ENCODE data around the gene TCF12.

TCF12 gene

DNA sequence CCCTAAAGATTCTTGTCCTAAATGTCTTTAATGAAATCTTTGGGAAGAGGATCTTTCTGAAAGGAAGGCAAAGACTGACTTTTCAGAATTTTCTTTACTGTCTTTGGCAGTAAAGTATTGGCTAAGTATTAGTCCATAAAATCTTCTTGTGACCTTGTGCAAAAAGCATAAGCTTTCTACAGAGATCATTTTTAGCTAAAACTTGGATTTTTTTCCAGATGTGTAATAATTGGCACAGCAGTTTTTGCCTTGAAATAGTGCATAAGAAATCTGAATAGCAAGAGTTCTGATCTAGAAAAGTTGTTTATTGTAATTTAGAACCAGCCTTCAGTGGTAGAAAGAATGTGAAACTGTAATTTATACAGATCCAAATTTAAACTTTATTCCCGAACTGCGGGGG, 335.1 kb downstream of the TCF12 start:
- TF ChIP-seq, protein P1, sequence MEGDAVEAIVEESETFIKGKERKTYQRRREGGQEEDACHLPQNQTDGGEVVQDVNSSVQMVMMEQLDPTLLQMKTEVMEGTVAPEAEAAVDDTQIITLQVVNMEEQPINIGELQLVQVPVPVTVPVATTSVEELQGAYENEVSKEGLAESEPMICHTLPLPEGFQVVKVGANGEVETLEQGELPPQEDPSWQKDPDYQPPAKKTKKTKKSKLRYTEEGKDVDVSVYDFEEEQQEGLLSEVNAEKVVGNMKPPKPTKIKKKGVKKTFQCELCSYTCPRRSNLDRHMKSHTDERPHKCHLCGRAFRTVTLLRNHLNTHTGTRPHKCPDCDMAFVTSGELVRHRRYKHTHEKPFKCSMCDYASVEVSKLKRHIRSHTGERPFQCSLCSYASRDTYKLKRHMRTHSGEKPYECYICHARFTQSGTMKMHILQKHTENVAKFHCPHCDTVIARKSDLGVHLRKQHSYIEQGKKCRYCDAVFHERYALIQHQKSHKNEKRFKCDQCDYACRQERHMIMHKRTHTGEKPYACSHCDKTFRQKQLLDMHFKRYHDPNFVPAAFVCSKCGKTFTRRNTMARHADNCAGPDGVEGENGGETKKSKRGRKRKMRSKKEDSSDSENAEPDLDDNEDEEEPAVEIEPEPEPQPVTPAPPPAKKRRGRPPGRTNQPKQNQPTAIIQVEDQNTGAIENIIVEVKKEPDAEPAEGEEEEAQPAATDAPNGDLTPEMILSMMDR (IDR thresholded peaks at IDR 0.05; ENCODE audit: low read length, missing control alignments) = no peak
- DNase-seq (ENCODE audit: low read depth) = no peak
- no peak overlapping the region for H3K4me3 ChIP-seq (replicated peaks; ENCODE audit: low read depth, low read length)

DNA sequence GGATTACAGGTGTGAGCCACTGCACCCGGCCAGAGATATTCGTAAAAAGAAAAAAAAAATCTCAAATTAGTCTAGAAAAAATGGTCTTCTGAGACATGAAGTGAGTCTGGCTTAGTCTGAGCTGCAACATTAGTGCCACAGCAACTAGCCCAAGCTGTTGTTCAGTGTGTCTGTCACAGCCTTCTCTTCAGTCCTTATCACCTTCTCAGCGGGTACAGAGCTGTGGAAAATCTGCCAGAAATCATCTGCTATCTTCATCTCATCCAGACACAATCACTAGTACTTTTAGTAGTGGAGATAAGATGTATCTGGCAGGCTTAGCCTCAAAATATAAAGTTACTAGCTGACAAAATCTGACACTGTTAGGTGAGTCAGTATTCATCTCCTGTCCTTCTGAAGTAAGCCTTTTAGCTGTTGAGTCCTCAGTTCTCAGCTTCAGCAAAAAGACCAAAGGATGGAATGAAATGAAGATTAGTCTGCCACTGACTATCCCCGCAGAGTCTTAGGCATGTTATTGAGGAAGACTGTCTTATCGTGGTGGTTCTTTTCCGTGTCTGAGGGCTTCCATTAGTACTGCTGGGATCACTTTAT, 337.4 kb downstream of the TCF12 start:
- H3K4me3 ChIP-seq (replicated peaks; ENCODE audit: low read depth, low read length) = no peak overlapping the region
- no peak for DNase-seq (ENCODE audit: low read depth)
- TF ChIP-seq, protein P1 (IDR thresholded peaks at IDR 0.05; ENCODE audit: low read length, missing control alignments) = no peak

DNA sequence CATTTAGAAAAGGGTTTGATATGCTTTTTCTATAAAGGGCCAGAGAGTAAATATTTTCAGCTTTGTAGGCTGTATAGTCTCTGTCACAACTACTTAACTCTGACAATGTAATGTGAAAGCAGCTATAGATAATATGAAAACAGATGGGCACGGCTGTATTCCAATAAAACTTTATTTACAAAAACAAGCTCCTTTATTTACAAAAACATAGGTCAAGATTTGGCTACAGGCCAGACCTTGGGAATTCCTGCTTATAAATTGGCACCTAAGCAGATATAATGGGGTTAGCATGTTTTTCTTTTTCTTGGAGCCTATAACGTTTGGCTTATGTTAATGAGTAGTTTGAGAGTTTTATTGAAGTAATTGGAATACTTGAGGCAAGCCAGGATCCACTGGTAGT, 338.5 kb downstream of the TCF12 start:
- H3K4me3 ChIP-seq (replicated peaks; ENCODE audit: low read depth, low read length) = no peak overlapping the region
- TF ChIP-seq, protein P1 (IDR thresholded peaks at IDR 0.05; ENCODE audit: low read length, missing control alignments) = no peak
- no peak for DNase-seq (ENCODE audit: low read depth)

DNA sequence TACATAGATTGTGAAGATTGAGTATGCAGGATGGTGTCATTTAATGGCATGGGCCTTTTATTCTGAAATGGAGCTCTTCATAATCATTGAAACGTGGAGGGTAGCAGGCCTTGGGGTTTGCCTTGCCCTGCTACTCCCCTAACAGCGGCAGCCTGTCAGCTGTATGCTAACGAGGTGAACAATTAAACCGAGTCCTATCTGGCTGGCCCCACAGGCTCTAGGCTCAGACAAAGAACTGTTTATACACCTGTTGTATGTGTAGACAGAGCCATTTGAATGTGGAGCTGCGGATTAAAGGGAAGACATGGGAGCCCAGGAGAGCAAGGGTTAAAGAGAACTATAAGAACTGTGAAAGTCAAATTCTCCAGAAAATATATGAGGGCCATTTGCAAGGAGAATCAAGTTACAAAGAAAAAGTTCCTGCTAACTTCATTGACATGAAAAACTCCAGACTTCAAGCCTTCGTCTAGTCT, 341.2 kb downstream of the TCF12 start:
- TF ChIP-seq, protein P1 (IDR thresholded peaks at IDR 0.05; ENCODE audit: low read length, missing control alignments) = no peak
- DNase-seq (ENCODE audit: low read depth) = no peak
- H3K4me3 ChIP-seq (replicated peaks; ENCODE audit: low read depth, low read length) = no peak overlapping the region

DNA sequence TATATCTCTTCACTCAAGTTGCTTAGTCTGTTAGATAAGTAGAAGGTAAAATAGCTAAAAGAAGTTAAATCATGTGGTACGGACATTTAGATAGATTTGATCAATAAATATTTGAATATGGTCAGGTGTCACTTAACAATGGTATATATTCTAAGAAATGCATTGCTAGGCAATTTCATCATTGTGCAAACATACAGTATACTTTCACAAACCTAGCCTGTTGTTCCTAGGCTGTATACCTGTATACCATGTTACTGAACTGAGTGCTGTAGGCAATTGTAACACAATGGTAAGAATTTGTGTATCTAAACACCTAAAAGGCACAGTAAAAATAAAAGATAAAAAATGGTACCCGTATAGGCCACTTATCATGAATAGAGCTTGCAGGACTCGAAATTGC, 345.1 kb downstream of the TCF12 start:
- no peak for DNase-seq (ENCODE audit: low read depth)
- H3K4me3 ChIP-seq (replicated peaks; ENCODE audit: low read depth, low read length) = no peak overlapping the region
- TF ChIP-seq, protein P1 (IDR thresholded peaks at IDR 0.05; ENCODE audit: low read length, missing control alignments) = no peak

DNA sequence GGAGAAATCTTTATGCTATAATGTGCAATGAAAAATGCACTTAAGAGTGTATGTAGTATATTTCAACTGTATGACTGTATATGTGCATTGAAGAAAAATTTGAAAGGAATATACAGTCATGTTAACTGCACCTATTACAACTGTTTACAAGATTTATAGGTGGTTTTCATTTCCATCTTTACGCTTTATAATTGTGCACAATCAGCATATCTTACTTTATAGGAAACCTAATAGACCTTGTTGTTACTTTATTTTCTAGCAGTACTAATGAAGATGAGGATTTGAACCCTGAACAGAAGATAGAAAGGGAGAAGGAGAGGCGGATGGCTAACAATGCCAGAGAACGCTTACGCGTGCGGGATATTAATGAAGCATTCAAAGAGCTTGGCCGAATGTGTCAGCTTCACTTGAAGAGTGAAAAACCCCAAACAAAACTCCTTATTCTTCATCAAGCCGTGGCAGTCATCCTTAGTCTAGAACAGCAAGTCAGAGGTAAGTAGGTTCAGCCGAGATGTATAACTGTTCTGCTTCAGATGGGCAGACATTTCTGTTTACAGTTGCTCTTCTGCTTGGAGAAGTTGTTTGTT, 354.4 kb downstream of the TCF12 start:
- DNase-seq (ENCODE audit: low read depth) = no peak
- TF ChIP-seq, protein P1 (IDR thresholded peaks at IDR 0.05; ENCODE audit: low read length, missing control alignments) = no peak
- H3K4me3 ChIP-seq (replicated peaks; ENCODE audit: low read depth, low read length) = no peak overlapping the region

DNA sequence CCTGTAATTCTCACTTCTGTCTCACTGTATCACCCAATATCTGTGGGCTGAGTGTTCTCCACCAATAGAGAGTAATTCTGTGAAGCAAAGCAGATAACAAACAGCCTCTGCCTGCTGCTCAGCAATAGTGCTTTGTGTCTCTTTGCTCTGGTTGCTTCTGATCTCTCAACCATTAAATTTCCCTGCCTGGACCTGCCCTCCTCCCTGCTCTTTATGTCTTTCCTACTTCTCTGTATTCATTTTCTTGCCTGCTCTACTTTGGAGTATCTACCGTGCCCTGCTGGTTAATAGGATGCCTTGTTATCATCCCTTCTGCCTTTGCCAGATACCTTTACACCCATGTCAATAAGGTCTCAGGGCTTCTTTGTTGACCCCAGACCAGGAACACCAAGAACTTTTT, 355.0 kb downstream of the TCF12 start:
- TF ChIP-seq, protein P1 (IDR thresholded peaks at IDR 0.05; ENCODE audit: low read length, missing control alignments) = no peak
- H3K4me3 ChIP-seq (replicated peaks; ENCODE audit: low read depth, low read length) = no peak overlapping the region
- DNase-seq (ENCODE audit: low read depth) = no peak
